Ureter (tissue), 1 donor: ENCODE results near the gene LCE2A. TPM values are rescaled to one million over a fixed set of nuclear protein-coding genes. Genes with fewer than 3 reads are reported as not detected.
"Not testable (repeated sequence)": the region's sequence is repeated elsewhere in the genome, so short reads cannot be mapped to it uniquely, and the experiment has no call there.

Source experiments
- DNase-seq: peaks from one replicate; pipeline ENCODE4 v3.0.0-alpha.2; 2020; ENCODE audit warnings: low spot score
- total RNA-seq: library from RNA; stranded (reverse); gene quantifications from one replicate; pipeline ENCODE4 v1.2.4, GENCODE V29; 2023
- donor health status: DM: yes; HTN: yes; CAD: no.

LCE2A gene, protein sequence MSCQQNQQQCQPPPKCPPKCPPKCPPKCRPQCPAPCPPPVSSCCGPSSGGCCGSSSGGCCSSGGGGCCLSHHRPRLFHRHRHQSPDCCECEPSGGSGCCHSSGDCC
- not detected for total RNA-seq

- DNase-seq, result no peak
Observed at GRCh38 chr1:152697701-152698600, at the start of gene LCE2A. Gene LCE2A, plus strand, starts transcription at chr1:152698345. Its CDS starts 557 bp downstream, at chr1:152698902.

- DNase-seq, result peak; percentile 53
Observed at GRCh38 chr1:152654110-152654509, 44.0 kb upstream of the LCE2A start.

DNA sequence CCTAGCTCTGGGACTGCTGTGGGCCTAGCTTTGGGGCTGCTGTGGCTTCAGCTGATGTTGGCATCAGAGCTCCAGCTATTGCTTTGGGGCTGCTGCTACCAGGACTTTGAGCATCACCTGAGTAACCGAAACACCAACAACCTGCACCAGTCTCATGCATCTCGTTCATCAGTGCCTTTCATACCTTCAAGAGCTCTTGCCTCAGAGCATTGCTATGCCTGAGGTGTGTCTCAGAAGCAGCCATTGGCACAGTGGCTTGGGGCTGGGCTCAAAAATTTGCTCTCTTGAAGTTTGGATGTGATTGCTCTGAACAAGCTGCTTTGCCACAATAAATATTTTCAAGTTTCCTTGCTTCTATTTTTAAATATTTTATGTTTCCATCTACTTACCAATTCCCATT, 41.7 kb upstream of the LCE2A start:
- no peak for DNase-seq

GRCh38 chr1:152657677-152658076, 40.5 kb upstream of the LCE2A start:
- no peak for DNase-seq

GRCh38 chr1:152658649-152659048, 39.5 kb upstream of the LCE2A start:
- no peak for DNase-seq

DNA sequence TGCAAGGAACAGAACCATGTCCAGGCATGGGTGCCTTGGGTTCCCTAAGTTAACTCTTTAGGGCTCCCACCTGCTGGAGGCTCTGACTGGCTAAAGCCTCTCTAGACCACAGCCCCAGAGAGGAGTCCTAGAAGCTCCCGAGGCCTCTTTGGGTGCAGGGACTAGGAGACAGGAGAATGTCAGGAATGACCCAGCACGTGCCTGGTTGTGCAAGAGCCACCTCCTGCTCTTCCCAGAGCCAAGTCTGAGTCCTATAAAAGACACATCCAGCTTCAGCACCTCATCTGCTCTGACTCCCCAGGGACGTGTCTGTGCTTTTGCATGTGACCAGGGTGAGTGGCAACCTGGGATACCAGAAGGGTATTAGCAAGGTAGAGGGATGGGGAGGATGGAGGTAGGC, 35.0 kb upstream of the LCE2A start, which contains the start of gene LCE2D:
Gene LCE2D (plus strand): TSS at position 283 of the 400 bp plus-strand sequence. CDS start 726 bp downstream, outside the sequence.
- no peak for DNase-seq

DNA sequence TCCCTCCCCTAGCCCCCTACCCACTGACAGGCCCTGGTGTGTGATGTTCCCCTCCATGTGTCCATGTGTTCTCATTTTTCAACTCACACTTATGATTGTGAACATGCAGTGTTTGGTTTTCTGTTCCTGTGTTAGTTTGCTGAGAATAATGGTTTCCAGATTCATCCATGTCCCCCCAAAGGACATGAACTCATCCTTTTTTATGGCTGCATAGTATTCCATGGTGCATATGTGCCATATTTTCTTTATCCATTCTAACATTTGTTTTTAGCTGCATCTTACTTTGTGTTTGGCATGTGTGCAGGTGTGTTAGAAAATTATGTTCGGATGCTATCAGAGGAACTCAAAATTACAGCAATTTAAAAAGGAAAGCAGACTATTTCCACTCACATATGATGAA, 32.0 kb upstream of the LCE2A start:
- DNase-seq, result not testable (repeated sequence)

GRCh38 chr1:152667648-152668047, 30.5 kb upstream of the LCE2A start:
- DNase-seq, result no peak

- DNase-seq, result no peak
Observed at GRCh38 chr1:152673016-152673415, 25.1 kb upstream of the LCE2A start.

DNA sequence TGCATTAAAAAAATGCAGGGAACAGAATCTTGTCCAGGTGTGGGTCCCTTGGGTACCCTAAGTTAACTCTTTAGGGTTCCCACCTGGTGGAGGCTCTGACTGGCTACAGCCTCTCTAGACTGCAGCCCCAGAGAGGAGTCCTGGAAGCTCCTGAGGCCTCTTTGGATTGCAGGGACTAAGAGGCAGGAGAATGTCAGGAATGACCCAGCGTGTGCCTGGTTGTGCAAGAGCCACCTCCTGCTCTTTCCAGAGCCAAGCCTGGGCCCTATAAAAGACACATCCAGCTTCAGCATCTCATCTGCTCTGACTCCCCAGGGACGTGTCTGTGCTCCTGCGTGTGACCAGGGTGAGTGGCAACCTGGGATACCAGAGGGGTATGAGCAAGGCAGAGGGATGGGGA, 23.2 kb upstream of the LCE2A start, which contains the start of gene LCE2C:
Gene LCE2C (plus strand): TSS at position 297 of the 400 bp plus-strand sequence. CDS start 737 bp downstream, outside the sequence.
- DNase-seq, result not testable (repeated sequence)

GRCh38 chr1:152679459-152679858, 18.7 kb upstream of the LCE2A start:
- no peak for DNase-seq

DNA sequence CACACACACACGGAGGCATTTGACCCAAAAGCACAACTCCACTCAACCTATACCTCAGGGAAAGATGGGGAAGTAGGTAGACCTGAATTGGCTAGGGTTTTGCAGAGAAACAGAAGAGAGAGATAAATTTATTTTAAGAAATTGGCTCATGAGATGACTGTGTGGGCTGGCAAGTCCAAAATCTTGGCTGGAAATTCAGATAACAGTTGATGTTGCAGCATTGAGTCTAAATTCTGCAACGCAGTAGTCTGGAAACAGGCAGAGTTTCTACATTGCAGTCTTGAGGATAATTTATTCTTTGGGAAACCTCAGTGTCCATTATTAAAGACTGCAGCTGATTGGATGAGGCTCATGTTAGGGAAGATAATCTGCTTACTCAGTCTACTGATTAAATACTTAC, 16.5 kb upstream of the LCE2A start:
- no peak for DNase-seq

- no peak for DNase-seq
Observed at GRCh38 chr1:152683846-152684245, 14.3 kb upstream of the LCE2A start.

DNA sequence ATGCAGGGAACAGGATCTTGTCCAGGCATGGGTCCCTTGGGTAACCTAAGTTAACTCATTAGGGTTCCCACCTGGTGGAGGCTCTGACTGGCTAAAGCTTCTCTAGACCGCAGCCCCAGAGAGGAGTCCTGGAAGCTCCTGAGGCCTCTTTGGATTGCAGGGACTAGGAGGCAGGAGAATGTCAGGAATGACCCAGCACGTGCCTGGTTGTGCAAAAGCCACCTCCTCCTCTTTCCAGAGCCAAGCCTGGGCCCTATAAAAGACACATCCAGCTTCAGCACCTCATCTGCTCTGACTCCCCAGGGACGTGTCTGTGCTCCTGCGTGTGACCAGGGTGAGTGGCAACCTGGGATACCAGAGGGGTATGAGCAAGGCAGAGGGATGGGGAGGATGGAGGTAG, 12.3 kb upstream of the LCE2A start, which contains the start of gene LCE2B:
Gene LCE2B (plus strand): TSS at position 301 of the 400 bp plus-strand sequence. CDS start 721 bp downstream, outside the sequence.
- DNase-seq, result not testable (repeated sequence)

DNA sequence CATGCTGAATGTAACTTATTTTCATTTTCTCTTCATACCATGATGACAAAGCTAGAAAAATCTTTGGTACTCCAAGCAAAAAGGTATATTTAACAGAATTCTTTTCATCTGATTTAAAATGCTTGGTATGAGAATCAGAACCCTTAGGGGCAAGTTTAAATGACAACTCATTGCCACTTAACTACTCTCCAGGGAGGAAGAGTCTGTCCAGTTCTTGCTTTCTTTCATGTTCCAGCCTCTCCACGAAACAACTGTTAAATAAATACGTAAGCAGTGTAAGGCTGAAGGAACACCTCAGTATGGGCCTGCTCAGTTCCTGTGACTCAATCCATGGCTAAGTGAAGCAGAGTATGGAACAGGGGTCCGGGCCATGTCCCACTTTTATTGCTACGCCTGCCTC, 1.6 kb downstream of the LCE2A start:
- DNase-seq, result no peak

GRCh38 chr1:152707860-152708259, 9.7 kb downstream of the LCE2A start, which contains the start of gene LCE4A:
Gene LCE4A, plus strand, starts transcription at chr1:152708160. Its CDS starts 916 bp downstream, at chr1:152709076.
- DNase-seq, result no peak

DNA sequence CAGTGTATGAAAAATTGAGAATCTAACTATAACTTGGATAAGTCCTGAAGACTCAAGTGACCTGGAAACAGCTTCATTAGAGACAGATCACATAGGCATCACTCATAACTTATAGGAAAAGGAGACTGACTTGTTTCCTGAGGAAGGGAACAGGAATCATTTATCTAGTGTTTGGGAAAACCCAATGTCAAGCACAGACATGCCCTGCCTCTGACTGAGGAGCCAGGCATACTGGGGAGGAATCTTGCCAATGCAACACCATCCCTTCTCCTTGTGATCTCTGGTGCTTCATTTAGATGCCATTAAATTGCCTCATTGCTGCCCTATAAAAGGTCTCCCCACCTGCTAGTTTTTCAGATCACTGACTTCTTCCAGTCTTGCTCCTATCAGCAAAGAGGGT, 20.1 kb downstream of the LCE2A start:
- no peak for DNase-seq

DNA sequence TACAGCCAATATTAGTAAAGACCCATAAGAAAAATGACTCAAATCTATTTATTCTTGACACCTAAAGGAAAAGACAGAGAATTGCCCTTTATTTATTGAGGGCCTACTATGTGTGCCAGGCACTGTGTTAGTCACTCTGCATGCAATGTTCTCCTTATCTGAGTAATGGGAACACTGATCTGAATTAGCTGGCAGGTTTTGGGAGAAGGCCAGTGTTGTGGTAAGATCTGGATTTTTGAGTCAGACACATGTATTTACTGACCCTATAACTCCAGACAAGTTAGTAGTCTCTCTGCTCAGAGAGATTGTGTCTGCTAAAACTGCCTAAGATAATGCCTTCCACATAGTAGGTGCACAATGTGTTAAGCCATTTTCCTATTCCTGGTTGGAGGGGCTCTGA, 27.1 kb downstream of the LCE2A start:
- no peak for DNase-seq

DNA sequence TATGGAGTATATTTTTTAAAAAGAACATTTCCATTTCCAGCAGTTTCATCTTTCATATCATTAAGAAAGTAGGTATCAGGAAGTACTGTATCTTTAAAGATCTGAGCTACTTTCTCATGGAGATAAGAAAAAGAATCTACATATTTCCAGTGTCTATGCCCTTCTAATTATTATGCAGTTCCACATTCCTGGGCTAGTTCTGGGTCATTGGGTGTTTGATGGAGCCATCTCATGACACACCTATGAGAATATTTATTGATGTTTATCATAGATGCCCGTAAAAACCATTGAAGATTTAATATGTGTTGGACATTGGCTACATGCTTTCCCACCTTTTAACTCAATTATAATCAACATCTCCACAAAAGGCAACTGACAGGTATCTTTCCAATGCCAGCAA, 30.8 kb downstream of the LCE2A start:
- no peak for DNase-seq

GRCh38 chr1:152735648-152736047, 37.5 kb downstream of the LCE2A start:
- no peak for DNase-seq

- DNase-seq, result no peak
Observed at GRCh38 chr1:152737997-152738396, 39.9 kb downstream of the LCE2A start.

DNA sequence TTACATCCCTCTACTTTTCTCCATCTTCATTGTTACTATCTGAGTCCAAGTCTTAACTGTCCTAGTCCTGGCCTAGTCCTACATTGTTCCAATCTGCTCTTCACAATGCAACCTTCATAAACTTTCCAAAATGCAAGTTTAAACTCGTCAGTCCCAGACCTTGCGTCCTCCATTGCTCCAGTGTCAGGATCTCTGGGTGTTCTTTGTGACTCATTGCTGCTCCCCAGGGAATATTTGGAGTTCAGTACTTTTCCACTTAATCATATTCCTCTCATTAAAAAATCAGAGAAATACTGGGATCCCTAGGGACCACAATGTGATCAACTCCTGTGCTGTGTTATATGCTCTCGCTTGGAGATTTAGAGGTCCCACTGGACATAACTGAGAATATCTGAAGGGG, 41.7 kb downstream of the LCE2A start:
- no peak for DNase-seq

DNA sequence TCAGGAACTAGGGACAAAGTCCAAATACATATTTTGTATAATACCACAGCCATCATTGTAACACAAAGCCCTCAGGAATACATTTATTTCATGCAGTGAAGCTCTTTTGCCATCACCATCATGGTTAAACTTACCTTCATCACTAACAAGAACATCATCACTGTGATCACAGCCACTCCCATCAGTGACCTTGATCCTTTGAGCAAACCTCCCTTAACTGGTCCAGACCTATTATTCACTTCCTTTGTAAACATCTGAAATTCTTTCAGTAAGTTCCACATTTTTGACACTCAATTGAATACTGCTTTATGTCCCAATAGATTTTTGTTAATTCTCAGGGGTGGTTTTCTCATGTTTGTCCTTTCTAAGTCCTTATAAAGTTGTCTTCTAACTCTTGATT, 43.5 kb downstream of the LCE2A start:
- no peak for DNase-seq
